ENCODE measurements around the gene IRS1. TPM values are rescaled to one million over a fixed set of nuclear protein-coding genes. Genes with fewer than 3 reads are reported as not detected.

IRS1 gene
- total RNA-seq, 5 donors from 2014 or later (not counting 1 experiment from before 2014, with no cell fraction given): 3.7 to 8.7 (median 6.7) TPM

- H3K27ac ChIP-seq (ENCODE audit: low read length): no peak overlapping the region
- ATAC-seq (replicated peaks in 1 of 4) (no peak), DNase-seq (no peak)
- CTCF ChIA-PET: no interaction called here
- H3K4me3 ChIP-seq (ENCODE audit: control insufficient read depth in 1 of 2, extremely low read depth in 1 of 2, low read length in 1 of 2): no peak overlapping the region
- H3K4me3 Mint-ChIP-seq: no peak overlapping the region
- peaks cover 9 to 13% (median 12%) of the 10 kb centered on the region in 3 donors for H3K4me1 Mint-ChIP-seq
- no peak overlapping the region for H3K27ac Mint-ChIP-seq
- WGBS (ENCODE audit: insufficient coverage): 75% methylated on average over 1 of the region's 2 CpGs
- no peaks in the 10 kb centered on the region for H3K9me3 Mint-ChIP-seq
- no peaks in the 10 kb centered on the region for H3K36me3 Mint-ChIP-seq
- H3K4me1 ChIP-seq (ENCODE audit: control insufficient read depth in 1 of 2, extremely low read depth in 1 of 2, insufficient read depth in 2 of 2, low read length in 2 of 2): no peaks in the 10 kb centered on the region
- no peaks in the 10 kb centered on the region for H3K27me3 ChIP-seq (replicated peaks in 1 of 2; ENCODE audit: control insufficient read depth in 2 of 2, extremely low read depth in 1 of 2, insufficient read depth in 2 of 2, low read length in 1 of 2)
- H3K27me3 Mint-ChIP-seq: peaks cover 12 to 16% of the 10 kb centered on the region in 2 donors
- POLR2A ChIA-PET: interaction anchor here in 1 of 2 donors (0.5 kb wide), 1 partner anchor 356 kb away, joined by 5 read pairs; no protein-coding TSS in a partner anchor
- no peaks in the 10 kb centered on the region for H3K9me3 ChIP-seq
- no peaks in the 10 kb centered on the region for H3K36me3 ChIP-seq (ENCODE audit: control insufficient read depth in 2 of 2, extremely low read depth in 1 of 2, insufficient read depth in 1 of 2, low read length in 1 of 2)
Measured at GRCh38 chr2:226691255-226691654, 108.4 kb downstream of the IRS1 start.

- ATAC-seq (replicated peaks in 1 of 4) (no peak), DNase-seq (no peak)
- Mint-ChIP-seq H3K9me3 (no peaks in the 10 kb centered on the region), H3K4me1 (peaks cover 11 to 13% (median 12%) of the 10 kb centered on the region in 3 donors), H3K27me3 (peaks cover 12 to 16% of the 10 kb centered on the region in 2 donors), H3K4me3 (no peak overlapping the region), H3K27ac (no peak overlapping the region), H3K36me3 (no peaks in the 10 kb centered on the region)
- no peak overlapping the region for H3K4me3 ChIP-seq (ENCODE audit: control insufficient read depth in 1 of 2, extremely low read depth in 1 of 2, low read length in 1 of 2)
- H3K27me3 ChIP-seq (replicated peaks in 1 of 2; ENCODE audit: control insufficient read depth in 2 of 2, extremely low read depth in 1 of 2, insufficient read depth in 2 of 2, low read length in 1 of 2): no peaks in the 10 kb centered on the region
- no peaks in the 10 kb centered on the region for H3K9me3 ChIP-seq
- ChIA-PET POLR2A (no interaction called here), CTCF (interaction anchor here in 1 of 2 donors (0.7 kb wide), 2 partner anchors 40 to 338 kb away, joined by 3 to 7 read pairs; no protein-coding TSS in a partner anchor)
- H3K4me1 ChIP-seq (ENCODE audit: control insufficient read depth in 1 of 2, extremely low read depth in 1 of 2, insufficient read depth in 2 of 2, low read length in 2 of 2): no peaks in the 10 kb centered on the region
- no peak overlapping the region for H3K27ac ChIP-seq (ENCODE audit: low read length)
- no CpG with 5 or more reads among the region's 4 CpGs for WGBS (ENCODE audit: insufficient coverage)
- H3K36me3 ChIP-seq (ENCODE audit: control insufficient read depth in 2 of 2, extremely low read depth in 1 of 2, insufficient read depth in 1 of 2, low read length in 1 of 2): no peaks in the 10 kb centered on the region
Measured at GRCh38 chr2:226690461-226691024, 109.1 kb downstream of the IRS1 start.

- CTCF ChIA-PET: no interaction called here
- H3K27ac Mint-ChIP-seq: no peak overlapping the region
- no peaks in the 10 kb centered on the region for H3K36me3 Mint-ChIP-seq
- Histone ChIP-seq H3K4me3 (ENCODE audit: control insufficient read depth in 1 of 2, extremely low read depth in 1 of 2, low read length in 1 of 2) (no peak overlapping the region), H3K4me1 (ENCODE audit: control insufficient read depth in 1 of 2, extremely low read depth in 1 of 2, insufficient read depth in 2 of 2, low read length in 2 of 2) (no peaks in the 10 kb centered on the region), H3K9me3 (no peaks in the 10 kb centered on the region), H3K27me3 (replicated peaks in 1 of 2; ENCODE audit: control insufficient read depth in 2 of 2, extremely low read depth in 1 of 2, insufficient read depth in 2 of 2, low read length in 1 of 2) (no peaks in the 10 kb centered on the region), H3K27ac (ENCODE audit: low read length) (no peak overlapping the region), H3K36me3 (ENCODE audit: control insufficient read depth in 2 of 2, extremely low read depth in 1 of 2, insufficient read depth in 1 of 2, low read length in 1 of 2) (no peaks in the 10 kb centered on the region)
- no peak for ATAC-seq (replicated peaks in 1 of 4)
- no peak for DNase-seq
- no peaks in the 10 kb centered on the region for H3K9me3 Mint-ChIP-seq
- POLR2A ChIA-PET: no interaction called here
- H3K4me1 Mint-ChIP-seq: peaks cover 6 to 13% (median 13%) of the 10 kb centered on the region in 3 donors
- WGBS (ENCODE audit: insufficient coverage): 80% methylated on average over 1 of the region's 2 CpGs
- no peak overlapping the region for H3K4me3 Mint-ChIP-seq
- H3K27me3 Mint-ChIP-seq: peaks cover 12 to 16% of the 10 kb centered on the region in 2 donors
Measured at GRCh38 chr2:226687641-226688253, 111.9 kb downstream of the IRS1 start.

GRCh38 chr2:226684563-226684959 lies 115.1 kb downstream of the IRS1 start:
- H3K9me3 Mint-ChIP-seq: no peaks in the 10 kb centered on the region
- Histone ChIP-seq H3K9me3 (no peaks in the 10 kb centered on the region), H3K4me1 (ENCODE audit: control insufficient read depth in 1 of 2, extremely low read depth in 1 of 2, insufficient read depth in 2 of 2, low read length in 2 of 2) (no peaks in the 10 kb centered on the region), H3K36me3 (ENCODE audit: control insufficient read depth in 2 of 2, extremely low read depth in 1 of 2, insufficient read depth in 1 of 2, low read length in 1 of 2) (no peaks in the 10 kb centered on the region), H3K27ac (ENCODE audit: low read length) (no peak overlapping the region), H3K27me3 (replicated peaks in 1 of 2; ENCODE audit: control insufficient read depth in 2 of 2, extremely low read depth in 1 of 2, insufficient read depth in 2 of 2, low read length in 1 of 2) (no peaks in the 10 kb centered on the region), H3K4me3 (ENCODE audit: control insufficient read depth in 1 of 2, extremely low read depth in 1 of 2, low read length in 1 of 2) (no peak overlapping the region)
- H3K4me1 Mint-ChIP-seq: peaks cover 0 to 6% (median 4%) of the 10 kb centered on the region in 3 donors
- WGBS (ENCODE audit: insufficient coverage): 83% methylated on average over 4 of the region's 4 CpGs
- DNase-seq (no peak), ATAC-seq (replicated peaks in 1 of 4) (no peak)
- ChIA-PET POLR2A (no interaction called here), CTCF (no interaction called here)
- H3K27ac Mint-ChIP-seq: no peak overlapping the region
- no peak overlapping the region for H3K4me3 Mint-ChIP-seq
- no peaks in the 10 kb centered on the region for H3K36me3 Mint-ChIP-seq
- H3K27me3 Mint-ChIP-seq: peaks cover 8 to 11% of the 10 kb centered on the region in 2 donors

GRCh38 chr2:226683944-226684562 lies 115.6 kb downstream of the IRS1 start:
- peaks cover 0 to 6% (median 4%) of the 10 kb centered on the region in 3 donors for H3K4me1 Mint-ChIP-seq
- no peaks in the 10 kb centered on the region for H3K4me1 ChIP-seq (ENCODE audit: control insufficient read depth in 1 of 2, extremely low read depth in 1 of 2, insufficient read depth in 2 of 2, low read length in 2 of 2)
- DNase-seq: no peak
- no peaks in the 10 kb centered on the region for H3K36me3 Mint-ChIP-seq
- H3K4me3 ChIP-seq (ENCODE audit: control insufficient read depth in 1 of 2, extremely low read depth in 1 of 2, low read length in 1 of 2): no peak overlapping the region
- no peak overlapping the region for H3K27ac ChIP-seq (ENCODE audit: low read length)
- no peaks in the 10 kb centered on the region for H3K9me3 Mint-ChIP-seq
- H3K27ac Mint-ChIP-seq: no peak overlapping the region
- CTCF ChIA-PET: interaction anchor here (0.6 to 1.6 kb wide), 2 partner anchors 10 to 632 kb away, joined by 3 read pairs; no protein-coding TSS in a partner anchor
- POLR2A ChIA-PET: no interaction called here
- WGBS (ENCODE audit: insufficient coverage): 83% methylated on average over 1 of the region's 1 CpG
- ATAC-seq (replicated peaks in 1 of 4): no peak
- H3K4me3 Mint-ChIP-seq: no peak overlapping the region
- no peaks in the 10 kb centered on the region for H3K9me3 ChIP-seq
- H3K36me3 ChIP-seq (ENCODE audit: control insufficient read depth in 2 of 2, extremely low read depth in 1 of 2, insufficient read depth in 1 of 2, low read length in 1 of 2): no peaks in the 10 kb centered on the region
- H3K27me3 Mint-ChIP-seq: peaks cover 8 to 11% of the 10 kb centered on the region in 2 donors
- H3K27me3 ChIP-seq (replicated peaks in 1 of 2; ENCODE audit: control insufficient read depth in 2 of 2, extremely low read depth in 1 of 2, insufficient read depth in 2 of 2, low read length in 1 of 2): no peaks in the 10 kb centered on the region

GRCh38 chr2:226683196-226683595 lies 116.4 kb downstream of the IRS1 start:
- no peaks in the 10 kb centered on the region for H3K9me3 Mint-ChIP-seq
- Histone ChIP-seq H3K27ac (ENCODE audit: low read length) (no peak overlapping the region), H3K36me3 (ENCODE audit: control insufficient read depth in 2 of 2, extremely low read depth in 1 of 2, insufficient read depth in 1 of 2, low read length in 1 of 2) (no peaks in the 10 kb centered on the region), H3K9me3 (no peaks in the 10 kb centered on the region), H3K27me3 (replicated peaks in 1 of 2; ENCODE audit: control insufficient read depth in 2 of 2, extremely low read depth in 1 of 2, insufficient read depth in 2 of 2, low read length in 1 of 2) (peaks cover 0 to 2% of the 10 kb centered on the region in 2 experiments), H3K4me3 (ENCODE audit: control insufficient read depth in 1 of 2, extremely low read depth in 1 of 2, low read length in 1 of 2) (no peak overlapping the region), H3K4me1 (ENCODE audit: control insufficient read depth in 1 of 2, extremely low read depth in 1 of 2, insufficient read depth in 2 of 2, low read length in 2 of 2) (no peaks in the 10 kb centered on the region)
- ChIA-PET POLR2A (no interaction called here), CTCF (interaction anchor here in 1 of 2 donors (1.6 kb wide), 1 partner anchor 9 kb away, joined by 3 read pairs; no protein-coding TSS in a partner anchor)
- WGBS (ENCODE audit: insufficient coverage): no CpG with 5 or more reads among the region's 2 CpGs
- no peak for ATAC-seq (replicated peaks in 1 of 4)
- peaks cover 0 to 6% (median 4%) of the 10 kb centered on the region in 3 donors for H3K4me1 Mint-ChIP-seq
- DNase-seq: no peak
- H3K27ac Mint-ChIP-seq: no peak overlapping the region
- peaks cover 2 to 4% of the 10 kb centered on the region in 2 donors for H3K27me3 Mint-ChIP-seq
- H3K4me3 Mint-ChIP-seq: no peak overlapping the region
- H3K36me3 Mint-ChIP-seq: no peaks in the 10 kb centered on the region

Data from T-cell (primary cell).